H4 (cell line): ENCODE results near the gene CRABP2. TPM values are rescaled to one million over a fixed set of nuclear protein-coding genes. Genes with fewer than 3 reads are reported as not detected.
A peak's percentile ranks its signal among the peaks of the same experiment; 100 is the strongest.

Experiments
- DNase-seq: peaks from one replicate; pipeline ENCODE4 v3.0.0-alpha.2; 2015; ENCODE audit warnings: low spot score
- total RNA-seq: library from RNA; depleted of rRNA; stranded (reverse); fragments of >200 nt; shearing (Covaris generic); gene quantifications from 2 replicates; pipeline ENCODE4 v1.2.3, GENCODE V29; 2014; rRNA removed

Gene CRABP2
- 0.95 and 3.8 TPM in 2 replicates for total RNA-seq

DNA sequence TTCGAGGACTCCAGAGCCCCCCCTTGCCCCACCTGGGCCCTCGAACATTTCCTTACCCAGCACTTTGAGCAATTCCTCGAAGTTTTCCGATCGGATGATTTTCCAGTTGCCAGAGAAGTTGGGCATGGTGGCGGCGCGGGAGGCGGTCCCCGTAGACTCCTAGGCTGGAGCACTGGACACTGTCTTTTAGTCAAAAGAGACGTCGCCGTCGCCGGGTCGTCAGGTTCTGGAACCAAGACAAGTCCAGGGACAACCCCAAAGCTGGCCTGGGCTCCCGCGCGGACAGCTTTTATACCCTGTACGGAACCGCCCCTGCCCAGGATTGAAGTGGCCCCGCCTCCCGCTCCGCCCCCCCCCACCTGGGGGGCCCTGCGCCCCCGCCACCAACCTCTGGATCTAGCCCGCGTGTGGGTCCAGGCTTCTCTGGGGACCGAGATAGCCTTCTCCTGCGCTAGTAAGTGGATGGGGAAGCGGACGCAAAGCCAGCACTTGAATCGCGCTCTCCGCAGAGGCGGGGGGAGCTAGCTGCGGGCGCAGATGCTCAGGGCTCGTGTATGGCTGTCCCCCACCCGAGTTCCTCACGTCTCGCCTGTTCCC, at the start of gene CRABP2:
TSS of gene CRABP2 (minus strand) at position 263 of the 597 bp plus-strand sequence. CDS start at position 126, 137 bp downstream.
- DNase-seq, result no peak

DNA sequence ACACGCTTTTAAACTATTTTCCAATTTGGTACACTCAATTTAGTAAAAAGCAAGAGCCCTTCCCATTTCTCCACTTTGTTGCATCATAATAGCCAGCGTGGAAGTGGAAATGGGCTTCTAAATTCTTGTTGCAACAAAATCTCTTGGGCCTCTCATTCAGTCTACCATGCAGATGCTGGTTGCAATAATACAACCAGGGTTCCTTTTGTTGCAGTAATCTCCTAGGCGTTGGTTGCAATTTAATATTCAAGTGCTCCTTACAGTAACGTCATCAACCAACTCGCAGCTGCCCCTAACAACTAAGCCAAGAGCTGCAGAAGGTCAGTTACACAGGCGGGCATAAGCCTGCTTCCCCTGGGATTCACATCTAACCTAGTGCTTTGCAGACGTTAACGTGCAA, 48.8 kb upstream of the CRABP2 start:
- DNase-seq, result no peak

DNA sequence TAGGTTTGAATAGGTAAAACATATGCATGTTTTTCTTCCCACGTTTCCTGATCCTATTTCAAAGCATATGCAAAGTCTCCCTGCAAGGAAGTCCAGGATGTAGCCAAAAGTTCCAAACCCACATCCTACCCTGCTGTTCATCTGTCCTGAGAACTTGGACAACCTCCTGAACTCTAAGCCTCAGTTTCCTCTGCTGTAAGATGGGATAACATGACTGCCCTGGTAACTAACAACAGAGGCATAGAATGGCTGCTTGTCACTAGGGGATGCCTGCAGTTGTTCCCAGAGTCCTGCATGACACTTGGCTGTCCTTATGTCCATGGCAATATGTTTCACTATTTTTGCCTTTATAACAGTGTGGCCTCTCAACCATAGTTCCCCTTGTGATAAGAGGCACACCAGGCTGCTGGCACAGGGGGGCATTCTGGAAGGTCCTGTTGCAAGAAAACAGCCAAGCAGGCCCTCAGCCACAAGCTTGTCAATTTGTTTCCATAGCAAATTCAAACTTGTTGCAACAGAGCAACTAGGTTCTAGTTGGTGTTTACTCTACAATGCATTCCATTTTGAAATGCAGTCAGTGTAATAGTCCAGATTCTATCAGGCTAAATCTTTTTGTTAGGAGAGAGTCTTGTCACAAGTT, 47.6 kb upstream of the CRABP2 start:
- no peak for DNase-seq

DNA sequence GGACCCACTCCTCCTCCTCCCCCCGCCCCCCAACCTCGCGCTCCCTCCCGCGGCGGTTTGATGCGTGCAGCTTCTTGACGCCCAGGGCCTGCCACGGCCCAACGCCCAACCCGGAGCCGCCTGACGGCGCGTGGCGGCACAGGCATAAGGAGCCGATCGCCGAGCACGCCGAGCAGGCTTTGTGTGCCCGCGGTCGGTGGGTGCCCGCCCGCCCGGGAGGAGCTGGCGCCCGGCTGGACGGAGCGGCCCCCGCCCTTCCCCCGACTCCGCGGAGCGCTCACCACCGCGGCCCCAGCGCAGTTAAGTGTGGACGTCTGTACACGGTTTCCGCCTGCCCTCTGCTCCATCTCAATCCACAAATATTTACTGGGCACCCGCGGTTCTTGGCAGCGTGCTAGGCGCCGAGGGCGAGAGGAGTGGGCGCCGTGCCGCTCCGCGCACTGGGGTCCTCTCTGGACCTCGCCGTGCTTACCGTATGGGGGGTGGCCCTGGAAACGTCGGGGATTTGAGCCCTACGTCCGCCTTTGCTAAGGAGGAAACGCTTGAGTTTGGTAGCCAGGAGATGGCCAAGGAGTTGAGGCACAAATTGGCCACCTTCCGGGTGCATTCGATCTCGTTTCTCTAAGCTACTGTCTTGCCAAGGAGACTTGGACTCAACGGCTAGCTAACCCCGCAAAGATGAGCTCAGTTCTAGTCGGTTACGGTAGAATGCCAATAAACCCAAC, 46.5 kb upstream of the CRABP2 start:
- peak; percentile 95 for DNase-seq

DNA sequence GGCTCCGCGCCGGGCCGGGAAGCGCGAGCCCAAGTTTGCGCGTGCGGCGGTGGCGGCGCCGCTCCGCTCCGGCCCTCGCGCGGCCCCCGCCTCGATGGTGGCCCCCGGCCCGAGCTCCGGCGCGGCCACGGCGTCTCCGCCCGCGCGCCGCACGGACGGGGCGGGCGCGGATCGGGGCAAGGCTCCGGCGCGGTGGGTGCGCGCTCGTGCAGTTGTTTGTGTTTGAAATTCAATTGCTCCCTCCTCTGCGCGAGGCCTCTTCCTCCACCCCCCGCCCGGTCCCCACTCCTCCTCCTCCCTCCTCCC, 46.0 kb upstream of the CRABP2 start, which contains the start of gene HDGF:
TSS of gene HDGF (minus strand) at position 225 of the 306 bp plus-strand sequence. CDS start 246 bp downstream, outside the sequence.
- DNase-seq, result no peak

DNA sequence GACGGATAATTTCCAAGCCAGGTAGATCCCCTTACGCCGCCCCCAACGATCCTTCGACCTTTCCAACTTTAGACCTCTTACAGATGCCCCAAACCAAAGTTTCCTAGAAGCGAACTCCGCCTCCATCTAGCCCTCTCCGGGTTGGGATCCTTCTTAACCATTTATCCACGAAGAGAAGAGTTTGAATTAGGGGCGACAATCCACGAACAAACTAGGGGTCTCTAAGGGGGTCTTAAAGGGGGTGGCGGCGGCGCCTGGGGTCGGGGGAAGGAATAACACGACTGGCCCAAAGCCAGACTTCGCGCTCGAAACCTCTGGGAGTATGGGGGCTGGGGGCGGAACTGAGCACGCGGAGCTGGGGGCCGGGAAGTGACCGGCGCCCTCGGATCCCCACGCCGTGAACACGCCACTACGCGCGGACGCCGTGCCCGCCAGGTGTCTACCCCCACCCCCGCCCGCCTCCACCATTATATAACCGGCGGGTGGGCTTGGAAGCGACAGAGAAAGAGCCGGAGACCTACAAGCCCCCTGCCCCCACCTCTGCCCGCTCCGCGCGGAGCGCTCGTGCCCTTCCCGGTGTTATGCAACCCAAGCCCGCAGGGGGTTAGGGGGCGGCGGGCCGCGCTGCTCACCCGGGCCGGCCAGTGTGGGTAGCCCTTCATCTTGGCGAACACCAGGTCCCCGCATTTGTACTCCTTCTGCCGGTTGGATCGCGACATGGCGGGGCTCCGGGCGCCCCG, 45.5 kb upstream of the CRABP2 start:
- DNase-seq, result peak; percentile 3

DNA sequence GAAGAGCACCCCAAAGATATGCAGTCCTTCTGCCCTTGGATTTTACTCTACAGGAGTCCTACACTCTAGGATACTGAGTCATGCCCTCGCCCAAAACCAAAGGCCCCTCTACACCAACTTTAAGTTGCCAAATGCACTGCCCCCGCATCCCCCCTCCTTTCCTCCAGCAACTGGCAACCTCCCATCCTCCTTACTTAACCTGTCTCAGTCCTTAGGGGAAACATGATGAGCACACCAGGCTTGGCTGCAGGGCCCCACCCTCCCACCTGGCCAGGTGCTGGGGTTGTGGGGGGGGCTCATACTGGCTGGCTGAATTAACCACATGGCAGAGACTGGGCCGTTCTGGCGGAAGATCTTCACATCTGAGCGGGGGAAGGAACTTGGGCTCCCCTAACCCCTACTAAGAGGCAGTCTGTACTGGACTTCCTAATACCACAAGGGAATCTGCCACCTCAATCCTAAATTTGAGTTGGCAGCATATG, 44.8 kb upstream of the CRABP2 start:
- DNase-seq, result peak; percentile 4

DNA sequence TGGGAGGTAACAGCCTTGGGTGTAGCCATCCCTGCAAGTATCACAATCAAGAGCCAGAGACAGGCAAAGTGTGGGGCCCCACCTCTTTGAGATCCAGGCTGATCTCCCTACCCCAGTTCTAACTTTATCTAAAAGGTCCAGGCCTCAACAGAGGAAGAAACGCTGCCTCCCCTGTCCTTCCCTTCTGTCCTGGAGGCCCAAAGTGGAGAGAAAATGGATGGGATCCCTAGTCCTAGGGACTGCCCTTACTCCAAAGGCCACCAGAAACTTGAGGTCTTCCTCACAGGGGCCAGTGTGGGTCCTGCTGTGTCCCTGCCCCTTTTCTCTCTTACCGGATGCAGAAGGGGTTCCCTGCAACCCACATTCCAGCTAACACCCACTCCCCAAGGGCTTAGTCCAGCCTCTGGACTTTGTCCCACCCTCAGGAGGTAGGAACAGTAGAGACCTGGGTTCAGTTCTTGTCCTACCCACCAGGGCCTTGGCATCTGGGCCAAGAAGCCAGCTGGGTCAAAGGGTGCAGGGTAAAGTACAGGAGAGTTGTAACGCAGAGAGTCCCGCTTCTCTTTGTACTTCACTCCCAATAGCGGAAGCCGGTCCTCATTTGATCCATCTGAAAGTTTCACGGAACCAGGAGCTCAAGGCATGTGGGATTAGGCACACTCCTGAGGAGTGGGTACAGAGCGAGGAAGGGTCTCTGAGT, 44.2 kb upstream of the CRABP2 start:
- peak; percentile 2 for DNase-seq

DNA sequence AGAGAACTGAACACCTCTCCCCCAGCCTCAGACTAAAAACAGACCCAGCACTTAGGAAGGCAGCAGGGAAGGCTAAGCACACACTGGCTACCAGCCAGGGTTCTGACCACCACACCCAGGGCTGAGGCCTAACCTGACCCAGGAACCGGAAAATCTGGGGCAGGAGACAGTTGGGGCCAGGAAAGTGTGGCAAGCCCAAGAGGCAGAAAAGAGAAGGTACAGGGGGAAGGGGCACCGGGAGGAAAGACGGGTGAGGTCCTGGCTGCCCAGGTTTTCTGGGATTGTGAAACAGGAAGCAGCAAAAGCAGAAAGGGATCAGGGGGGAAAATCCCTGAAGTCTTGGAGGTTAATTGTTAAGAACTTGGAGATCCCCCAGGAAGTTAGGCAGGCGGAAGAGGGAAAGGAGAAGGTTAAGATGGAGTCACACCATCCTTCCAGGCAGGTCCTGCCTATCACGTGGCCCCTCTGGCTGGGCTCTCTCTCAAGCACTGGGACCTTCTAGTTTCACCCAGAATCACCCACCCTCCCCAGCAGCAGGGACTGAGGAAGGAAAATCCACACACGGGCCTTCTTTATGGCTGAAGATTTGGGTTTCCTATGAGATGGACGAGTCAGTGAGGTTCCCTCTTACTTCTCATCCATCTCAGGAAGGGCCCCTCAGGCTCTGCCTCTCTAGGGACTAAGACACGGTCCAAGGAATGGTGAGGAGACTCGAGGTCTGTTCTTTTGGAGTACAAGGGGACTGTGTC, 43.5 kb upstream of the CRABP2 start:
- DNase-seq, result peak; percentile 15

DNA sequence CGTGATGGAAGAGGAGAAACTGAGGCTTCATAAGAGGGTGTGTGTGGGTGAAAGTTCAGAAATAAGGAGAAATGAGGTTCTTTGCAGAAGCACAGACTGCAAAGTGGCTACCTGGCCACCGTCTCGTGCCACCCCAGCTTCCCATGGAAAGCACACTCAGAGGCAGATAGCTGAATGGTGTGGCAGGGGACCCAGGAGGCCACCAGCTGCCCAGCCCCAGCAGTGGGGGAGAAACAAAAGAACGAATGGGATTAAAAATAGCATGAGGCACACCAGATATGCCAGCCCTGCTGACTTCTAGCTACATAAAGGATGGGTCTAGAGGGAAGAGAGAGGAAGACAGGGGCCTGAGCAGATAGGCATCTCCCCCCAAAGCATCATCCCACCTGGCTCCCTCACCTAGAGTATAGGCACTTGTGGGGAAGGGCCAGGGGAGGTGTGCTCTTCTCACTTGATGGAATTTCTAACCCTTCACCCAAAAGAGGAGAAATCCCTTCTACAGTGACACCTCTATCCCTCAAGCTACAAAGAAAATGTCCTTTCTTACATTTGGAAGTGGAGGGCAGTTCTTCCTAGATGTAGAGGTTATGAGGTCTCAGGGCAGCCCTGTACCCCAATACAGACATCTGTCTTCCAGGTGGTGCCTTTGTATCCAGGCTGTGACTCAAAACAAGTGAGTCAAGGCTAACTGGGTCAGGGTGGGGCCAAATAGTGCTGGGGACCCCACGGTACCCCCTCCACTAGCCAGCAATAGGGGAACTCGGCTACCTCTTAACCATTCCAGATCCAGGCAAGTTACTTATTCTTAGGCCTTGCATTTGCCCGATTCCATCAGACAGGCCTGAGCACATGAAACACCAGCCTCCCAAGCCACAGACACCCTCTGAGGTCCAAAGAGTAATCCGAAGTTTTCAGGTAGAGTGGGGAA, 42.6 kb upstream of the CRABP2 start:
- peak; percentile 7 for DNase-seq

DNA sequence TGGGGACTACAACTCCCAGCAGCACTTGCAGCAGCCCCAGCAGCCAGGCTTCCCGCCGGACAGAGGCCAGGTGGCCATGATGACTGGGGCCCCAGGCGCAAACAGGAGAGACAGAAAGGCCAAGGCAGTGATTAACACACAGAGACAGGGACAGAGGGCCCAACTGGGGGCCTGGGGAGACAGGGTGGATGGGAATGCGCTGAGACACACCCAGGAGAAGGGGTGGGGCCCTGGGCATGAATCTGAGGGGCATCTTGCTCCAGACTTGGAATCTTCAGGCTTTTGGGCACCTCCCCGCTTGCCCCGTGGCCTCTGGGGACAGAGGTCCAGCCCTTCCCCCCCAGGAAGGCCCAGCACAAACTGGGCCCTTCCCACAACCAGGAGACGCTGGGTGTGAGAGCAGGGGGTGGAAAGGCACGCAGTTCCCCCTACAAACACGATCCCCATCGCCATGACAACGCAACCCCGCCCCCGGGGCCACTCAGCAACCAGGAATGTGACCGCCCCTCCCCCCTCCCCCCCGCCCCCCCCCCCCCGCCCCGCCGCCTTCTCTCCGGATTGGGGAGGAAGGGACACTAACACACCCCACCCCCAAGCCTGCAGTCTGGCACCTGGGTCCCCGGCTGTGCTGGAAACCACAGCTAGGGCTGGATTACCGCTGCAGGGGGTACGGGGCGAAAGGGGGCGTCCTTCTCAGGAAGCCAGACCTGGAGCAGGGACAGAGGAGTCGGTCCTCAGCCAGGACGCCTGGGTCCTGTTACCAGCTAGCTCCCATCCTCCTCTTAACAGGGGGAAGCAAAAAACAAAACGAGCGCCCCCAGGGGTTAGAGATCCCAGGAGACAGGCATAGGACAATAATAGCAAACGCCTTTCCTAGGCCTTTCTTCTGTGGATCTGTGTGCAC, 41.6 kb upstream of the CRABP2 start:
- DNase-seq, result peak; percentile 88

DNA sequence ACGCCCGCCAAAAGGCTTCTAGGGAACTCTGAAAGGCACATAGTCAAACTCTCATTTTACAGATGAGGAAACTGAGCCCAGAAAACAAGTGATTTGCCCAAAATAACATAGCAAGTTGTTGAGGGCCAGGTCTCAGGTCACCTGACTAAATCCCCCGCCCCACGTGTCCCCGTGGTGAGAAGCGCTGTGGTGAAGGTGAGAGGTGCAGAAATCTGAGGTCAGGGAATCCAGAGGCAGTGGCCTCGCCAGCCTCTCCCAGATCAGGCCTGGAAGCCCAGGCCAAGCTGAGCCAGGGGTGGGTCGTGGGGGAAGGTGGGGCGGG, 41.0 kb upstream of the CRABP2 start:
- no peak for DNase-seq

DNA sequence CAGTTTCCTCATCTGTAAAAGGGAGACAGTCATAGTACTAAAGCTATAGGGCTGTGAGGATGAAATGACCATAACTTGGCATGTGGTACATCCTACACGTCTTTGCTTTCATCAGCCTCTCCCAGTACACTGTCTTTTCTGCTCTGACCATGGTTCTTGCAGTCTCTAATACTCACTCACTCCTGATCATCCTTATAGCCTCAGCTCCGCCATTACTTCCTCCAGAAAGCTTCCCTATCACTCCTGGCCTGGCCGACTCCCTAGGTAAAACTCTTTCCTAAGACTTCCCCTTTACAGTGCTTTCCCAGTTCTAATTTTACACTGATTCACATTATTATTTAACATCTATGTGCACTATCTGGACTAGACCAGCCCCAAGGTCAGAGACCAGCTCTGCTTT, 40.5 kb upstream of the CRABP2 start:
- DNase-seq, result no peak

DNA sequence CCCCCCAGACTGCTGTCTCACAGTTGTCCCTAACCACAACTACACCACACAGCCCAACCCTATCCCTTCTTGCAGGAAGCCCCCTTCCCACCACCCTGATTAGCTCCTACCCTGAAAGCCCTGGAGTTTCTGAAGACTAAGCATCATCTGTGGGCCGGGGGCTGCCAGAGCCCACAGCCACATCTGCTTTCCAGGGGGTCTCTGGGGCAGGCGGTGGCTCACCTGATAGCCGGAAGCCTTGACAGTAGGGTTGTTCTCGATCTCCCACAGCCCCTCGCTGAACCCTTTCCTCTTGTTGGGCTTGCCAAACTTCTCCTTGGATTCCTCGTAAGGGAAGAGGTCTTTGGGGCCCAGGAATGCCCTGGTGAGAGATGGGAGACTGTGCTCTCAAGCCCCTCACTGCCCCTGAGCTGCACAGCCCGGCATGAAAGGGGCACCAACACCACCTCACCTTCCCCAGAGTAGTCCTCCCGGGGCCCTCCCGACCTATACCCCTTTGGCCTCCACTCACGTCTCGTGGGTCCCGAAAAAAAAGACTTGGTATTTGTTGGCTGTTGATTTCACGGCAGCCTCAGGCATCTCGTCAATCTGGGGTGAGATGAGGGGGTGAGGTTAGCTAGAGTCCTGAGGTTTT, 39.5 kb upstream of the CRABP2 start:
- peak; percentile 3 for DNase-seq

DNA sequence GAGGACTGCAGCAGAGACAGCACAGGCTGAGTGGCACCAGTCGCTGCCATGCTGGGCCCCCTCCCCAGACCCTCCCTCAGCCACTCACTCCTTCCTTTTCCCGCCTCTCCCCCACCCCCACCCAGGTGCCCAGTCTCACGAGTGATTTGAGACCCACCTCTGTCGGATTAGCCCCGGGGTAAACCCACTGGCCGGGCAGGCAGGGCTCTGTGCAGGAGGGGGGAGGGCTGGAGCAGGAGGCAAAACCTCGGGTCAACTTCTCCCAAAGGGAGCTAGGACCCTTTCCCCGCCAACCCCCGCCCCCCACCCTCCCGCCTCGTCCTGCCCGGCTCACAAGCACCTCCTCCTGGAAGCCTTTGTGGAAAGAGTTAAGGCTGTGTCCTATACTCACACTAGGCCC, 39.0 kb upstream of the CRABP2 start:
- no peak for DNase-seq

DNA sequence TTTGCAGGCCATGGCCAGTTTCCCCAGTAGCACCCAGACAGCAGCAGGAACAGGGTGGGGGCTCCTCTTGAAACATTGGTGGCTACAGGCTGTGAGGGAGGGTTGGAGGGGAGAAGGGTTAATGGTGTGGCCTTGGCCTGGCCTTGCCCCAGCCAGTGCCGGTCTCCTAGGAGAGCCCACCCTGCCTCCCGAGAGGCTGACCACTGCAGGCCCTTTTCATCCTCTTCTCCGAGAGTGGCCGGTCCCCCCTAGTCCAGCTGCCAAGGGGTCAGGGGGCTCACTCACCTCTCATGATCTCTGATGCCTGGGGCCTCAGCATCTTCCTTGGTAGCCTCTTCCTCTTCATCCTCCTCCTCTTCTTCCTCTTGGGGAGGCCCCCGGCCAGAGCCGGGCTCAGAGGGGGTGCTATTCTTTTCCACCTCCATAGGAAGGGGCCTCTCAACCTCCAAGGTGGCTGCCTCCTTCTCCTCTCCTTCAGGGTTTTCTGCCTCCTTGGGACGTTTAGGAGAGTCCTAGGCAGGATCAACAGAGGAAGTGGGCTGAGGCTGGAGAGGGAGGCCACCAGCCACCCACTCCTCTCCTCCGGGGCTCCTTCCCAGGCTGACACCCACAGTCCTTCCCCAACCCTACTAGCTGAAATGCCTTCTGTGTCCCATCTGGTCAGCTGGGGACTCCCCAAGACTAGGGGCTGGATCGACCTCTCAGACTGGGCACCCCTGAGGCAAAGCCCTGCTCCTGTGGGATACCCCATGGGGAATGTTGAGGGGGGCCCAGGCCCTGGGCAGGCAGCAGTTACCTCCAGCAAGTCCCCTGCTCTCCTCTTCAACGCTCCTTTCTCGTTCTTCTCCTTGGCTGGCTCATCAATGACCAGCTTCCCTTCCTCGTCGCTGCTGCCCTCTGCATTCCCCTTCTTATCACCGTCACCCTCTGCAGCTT, 38.3 kb upstream of the CRABP2 start:
- DNase-seq, result peak; percentile 2

DNA sequence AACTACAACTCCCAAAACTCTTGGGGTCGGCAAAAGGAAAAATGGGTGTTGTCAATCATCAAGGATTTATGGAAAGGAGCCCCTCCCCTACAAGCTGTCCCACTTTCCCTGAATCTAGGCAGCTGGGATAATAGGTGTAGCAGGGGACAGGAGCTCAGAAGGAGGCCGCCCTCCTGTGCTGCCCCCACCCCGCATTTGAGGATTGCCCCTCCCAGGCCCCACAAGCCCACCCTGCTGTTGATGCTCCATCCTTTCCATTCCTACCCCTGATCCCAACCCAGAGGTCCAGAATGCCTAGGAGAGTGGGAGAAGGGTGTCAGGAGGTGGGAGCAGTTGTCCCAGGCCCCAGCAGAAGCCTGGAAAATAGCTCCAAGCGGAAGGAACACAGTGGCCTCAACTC, 37.4 kb upstream of the CRABP2 start:
- no peak for DNase-seq
